Measurements from ENCODE around the gene OR4E1.

DNA sequence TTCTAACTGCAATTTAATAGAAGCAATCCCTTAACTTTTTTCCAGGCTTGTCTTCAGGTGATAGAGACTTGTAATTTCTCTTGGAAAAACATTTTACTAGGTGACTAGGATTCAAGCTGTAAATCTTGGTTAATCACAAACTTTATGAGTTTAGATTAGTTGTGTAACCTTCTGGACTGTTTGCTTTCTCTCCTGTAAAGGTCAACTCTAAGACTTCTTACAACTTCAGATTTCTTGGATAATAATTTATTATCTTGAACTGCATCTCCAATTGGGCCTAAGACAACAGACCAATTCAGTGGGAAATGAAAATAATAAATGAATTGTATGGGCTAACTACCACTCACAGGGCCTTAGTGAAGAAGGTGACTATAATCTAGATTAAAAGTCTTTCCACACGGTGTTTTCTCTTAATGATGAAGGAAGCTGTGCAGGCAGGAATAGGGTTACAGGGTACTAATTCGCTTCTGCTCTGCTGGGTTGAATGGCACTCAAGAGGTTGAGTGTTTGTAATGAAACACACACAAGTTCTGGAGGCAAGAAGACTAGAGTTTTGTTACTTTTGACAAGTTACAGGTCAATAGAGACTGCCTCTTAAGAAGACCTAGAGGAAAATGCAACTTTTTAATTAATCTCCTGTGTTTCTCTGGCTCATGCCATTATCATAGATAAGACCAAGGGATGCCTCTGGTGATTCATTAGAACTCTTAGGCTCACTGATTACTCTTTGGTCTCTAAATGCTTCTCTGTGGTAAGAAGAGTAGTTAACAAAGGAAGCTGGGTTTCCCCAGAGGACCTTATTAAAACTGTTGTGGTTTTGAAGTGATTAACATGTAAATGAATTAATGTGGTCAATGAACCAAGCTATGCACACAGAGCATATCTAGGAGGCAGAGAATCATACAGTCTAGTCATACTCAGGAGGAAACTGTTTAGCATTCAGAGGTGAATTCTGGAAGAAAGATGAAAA is 30.0 kb upstream of the OR4E1 start:
- TF ChIP-seq CTCF (IDR thresholded peaks at IDR 0.05) (no peak), POLR2A (IDR thresholded peaks at IDR 0.05) (no peak)
